Measurements from ENCODE around the gene SLC2A13. TPM values are rescaled to one million over a fixed set of nuclear protein-coding genes. Genes with fewer than 3 reads are reported as not detected.

SLC2A13 gene
- 10 to 100 TPM; 20.5 to 35.1 (median 21.9) TPM for total RNA-seq

DNA sequence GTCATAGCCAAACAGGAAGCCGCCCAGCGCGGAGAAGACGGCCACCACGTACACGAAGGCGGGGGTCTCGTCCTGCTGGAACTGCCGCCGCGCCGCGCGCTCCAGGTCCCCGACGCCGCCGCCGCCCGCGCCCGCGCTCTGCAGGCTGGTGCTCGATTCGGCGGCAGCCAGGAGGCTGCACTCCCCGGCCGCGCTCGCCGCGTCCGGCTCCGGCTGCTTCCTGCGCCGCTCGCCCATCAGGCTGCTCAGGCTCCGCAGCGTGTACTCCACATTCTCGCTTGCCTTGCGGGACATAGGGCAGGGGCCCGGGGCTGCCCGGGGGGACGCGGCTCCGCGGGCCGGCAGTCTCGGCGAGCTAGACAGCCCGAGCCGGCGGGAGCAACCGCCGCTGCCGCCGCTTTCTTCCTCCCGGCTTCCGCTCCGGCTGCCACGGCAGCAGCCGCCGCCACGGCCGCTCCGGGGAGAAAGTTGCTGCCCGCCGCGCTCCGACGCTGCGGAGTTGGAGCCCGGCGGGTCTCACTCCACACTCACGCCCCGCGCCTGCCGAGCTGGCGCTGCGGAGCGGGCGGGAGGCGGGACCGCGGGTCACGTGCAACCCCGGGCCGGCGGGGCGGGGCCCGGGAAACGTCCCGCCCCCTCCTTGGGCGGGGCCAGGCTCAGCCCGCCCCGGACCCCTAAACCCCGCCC, at the start of gene SLC2A13:
TSS of gene SLC2A13 (minus strand) at position 567 of the 687 bp plus-strand sequence. CDS start at position 294, 273 bp downstream.
- Histone ChIP-seq H3K9me3 (no peaks in the 10 kb centered on the region), H3K27me3 (no peaks in the 10 kb centered on the region), H3K36me3 (no peaks in the 10 kb centered on the region), H3K4me3 (peak within 1 kb of the TSS; percentile 76 to 100 (median 84)), H3K27ac (peak within 1 kb of the TSS; percentile 68 to 92 (median 90)), H3K4me1 (peaks cover 0 to 34% (median 20%) of the 10 kb centered on the region in 4 donors)
- 0% methylated on average over 9 to 34 of the region's 97 CpGs for WGBS, 2 donors
- peak; percentile 53 to 62 for DNase-seq (ENCODE audit: low spot score in 2 of 2)
- peak; percentile 87 to 91 for TF ChIP-seq POLR2A (IDR thresholded peaks at IDR 0.05)
- TF ChIP-seq, protein P1, sequence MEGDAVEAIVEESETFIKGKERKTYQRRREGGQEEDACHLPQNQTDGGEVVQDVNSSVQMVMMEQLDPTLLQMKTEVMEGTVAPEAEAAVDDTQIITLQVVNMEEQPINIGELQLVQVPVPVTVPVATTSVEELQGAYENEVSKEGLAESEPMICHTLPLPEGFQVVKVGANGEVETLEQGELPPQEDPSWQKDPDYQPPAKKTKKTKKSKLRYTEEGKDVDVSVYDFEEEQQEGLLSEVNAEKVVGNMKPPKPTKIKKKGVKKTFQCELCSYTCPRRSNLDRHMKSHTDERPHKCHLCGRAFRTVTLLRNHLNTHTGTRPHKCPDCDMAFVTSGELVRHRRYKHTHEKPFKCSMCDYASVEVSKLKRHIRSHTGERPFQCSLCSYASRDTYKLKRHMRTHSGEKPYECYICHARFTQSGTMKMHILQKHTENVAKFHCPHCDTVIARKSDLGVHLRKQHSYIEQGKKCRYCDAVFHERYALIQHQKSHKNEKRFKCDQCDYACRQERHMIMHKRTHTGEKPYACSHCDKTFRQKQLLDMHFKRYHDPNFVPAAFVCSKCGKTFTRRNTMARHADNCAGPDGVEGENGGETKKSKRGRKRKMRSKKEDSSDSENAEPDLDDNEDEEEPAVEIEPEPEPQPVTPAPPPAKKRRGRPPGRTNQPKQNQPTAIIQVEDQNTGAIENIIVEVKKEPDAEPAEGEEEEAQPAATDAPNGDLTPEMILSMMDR (IDR thresholded peaks at IDR 0.05) = peak in 2 of 5 experiments; percentile 25 to 31
- peak in 1 of 2 donors; percentile 73 for TF ChIP-seq EP300 (IDR thresholded peaks at IDR 0.05)

DNA sequence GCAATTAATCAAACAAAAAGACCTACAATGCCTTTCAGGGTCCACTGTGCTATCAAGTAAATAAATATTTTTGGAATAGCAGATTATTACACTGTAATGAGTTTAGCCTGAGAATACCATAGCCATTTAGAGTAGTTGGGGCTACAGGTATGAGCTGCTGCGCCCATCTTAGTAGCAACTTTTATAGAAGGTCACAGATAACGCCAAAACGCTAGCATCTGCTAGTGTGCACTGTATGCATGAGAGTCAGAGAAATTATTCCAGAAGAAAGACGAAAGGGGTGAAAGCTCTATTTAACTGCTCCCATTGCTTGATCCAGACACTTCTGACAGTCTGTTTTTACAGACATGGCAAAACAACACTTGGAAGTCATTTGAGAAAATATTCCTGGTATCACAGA, 48.5 kb upstream of the SLC2A13 start:
- Histone ChIP-seq H3K4me1 (peaks cover 0 to 13% (median 3%) of the 10 kb centered on the region in 4 donors), H3K27me3 (no peaks in the 10 kb centered on the region), H3K9me3 (no peaks in the 10 kb centered on the region), H3K36me3 (no peaks in the 10 kb centered on the region), H3K4me3 (no peak overlapping the region), H3K27ac (no peak overlapping the region)
- 84 to 89% methylated on average over 4 of the region's 4 CpGs for WGBS, 2 donors
- TF ChIP-seq EP300 (IDR thresholded peaks at IDR 0.05) (no peak), POLR2A (IDR thresholded peaks at IDR 0.05) (no peak)
- TF ChIP-seq, protein P1 (IDR thresholded peaks at IDR 0.05) = no peak
- no peak for DNase-seq (ENCODE audit: low spot score in 2 of 2)

DNA sequence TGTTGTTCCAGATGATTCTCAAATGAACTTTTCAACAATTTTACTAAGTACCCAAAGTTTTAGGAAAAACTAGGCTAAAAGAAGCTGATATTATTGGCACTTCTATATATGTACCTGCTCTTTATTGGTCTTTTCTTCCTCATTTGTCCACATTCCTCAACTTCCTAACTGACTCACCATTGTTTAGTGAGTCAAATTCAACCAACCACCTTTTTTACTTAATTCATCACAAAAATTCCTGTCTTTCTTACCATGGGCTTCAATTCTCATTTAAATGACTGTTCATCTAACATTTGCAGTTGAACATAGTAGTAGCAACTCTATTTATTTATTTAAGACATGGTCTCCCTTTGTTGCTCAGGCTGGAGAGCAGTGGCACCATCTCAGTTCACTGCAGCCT, 47.6 kb upstream of the SLC2A13 start:
- TF ChIP-seq, protein P1 (IDR thresholded peaks at IDR 0.05) = no peak
- TF ChIP-seq POLR2A (IDR thresholded peaks at IDR 0.05) = no peak
- TF ChIP-seq EP300 (IDR thresholded peaks at IDR 0.05) = no peak
- H3K27me3 ChIP-seq = no peaks in the 10 kb centered on the region
- peaks cover 0 to 10% (median 3%) of the 10 kb centered on the region in 4 donors for H3K4me1 ChIP-seq
- DNase-seq (ENCODE audit: low spot score in 2 of 2) = no peak
- no peak overlapping the region for H3K4me3 ChIP-seq
- H3K36me3 ChIP-seq = no peaks in the 10 kb centered on the region
- H3K27ac ChIP-seq = no peak overlapping the region
- H3K9me3 ChIP-seq = no peaks in the 10 kb centered on the region

DNA sequence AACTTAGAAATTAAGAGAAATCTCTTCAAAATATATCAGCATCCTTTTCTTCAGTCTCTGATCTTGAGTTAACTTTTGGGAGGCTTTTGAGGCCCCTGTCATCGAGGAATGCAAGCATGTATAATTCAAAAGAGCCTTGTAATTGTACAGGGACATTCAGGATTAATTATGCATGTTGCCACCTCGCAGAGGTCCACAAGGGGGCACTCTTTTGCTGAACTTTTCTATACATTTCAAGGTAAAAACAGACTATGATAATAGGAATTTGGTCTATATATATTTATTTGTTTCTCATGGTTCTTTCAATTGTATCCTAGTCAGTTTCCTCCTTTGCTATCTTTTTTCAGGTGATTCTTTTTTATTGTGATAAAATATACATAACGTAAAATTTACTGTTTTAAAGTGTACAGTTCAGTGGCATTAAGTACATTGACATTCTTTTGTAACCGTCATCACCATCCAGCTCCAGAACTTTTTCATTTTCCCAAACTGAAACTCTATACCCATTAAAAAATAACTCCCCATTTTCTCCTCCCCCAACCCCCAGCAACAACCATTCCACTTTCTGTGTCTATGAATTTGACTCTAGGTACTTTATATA, 47.0 kb upstream of the SLC2A13 start:
- Histone ChIP-seq H3K4me1 (peaks cover 0 to 4% (median under 1%) of the 10 kb centered on the region in 4 donors), H3K4me3 (no peak overlapping the region), H3K27ac (no peak overlapping the region), H3K9me3 (no peaks in the 10 kb centered on the region), H3K27me3 (no peaks in the 10 kb centered on the region), H3K36me3 (no peaks in the 10 kb centered on the region)
- TF ChIP-seq EP300 (IDR thresholded peaks at IDR 0.05) = no peak
- TF ChIP-seq, protein P1 (IDR thresholded peaks at IDR 0.05) = peak; percentile 63 to 86 (median 68)
- peak; percentile 39 to 64 for DNase-seq (ENCODE audit: low spot score in 2 of 2)
- 38 to 39% methylated on average over 4 of the region's 4 CpGs for WGBS, 2 donors

DNA sequence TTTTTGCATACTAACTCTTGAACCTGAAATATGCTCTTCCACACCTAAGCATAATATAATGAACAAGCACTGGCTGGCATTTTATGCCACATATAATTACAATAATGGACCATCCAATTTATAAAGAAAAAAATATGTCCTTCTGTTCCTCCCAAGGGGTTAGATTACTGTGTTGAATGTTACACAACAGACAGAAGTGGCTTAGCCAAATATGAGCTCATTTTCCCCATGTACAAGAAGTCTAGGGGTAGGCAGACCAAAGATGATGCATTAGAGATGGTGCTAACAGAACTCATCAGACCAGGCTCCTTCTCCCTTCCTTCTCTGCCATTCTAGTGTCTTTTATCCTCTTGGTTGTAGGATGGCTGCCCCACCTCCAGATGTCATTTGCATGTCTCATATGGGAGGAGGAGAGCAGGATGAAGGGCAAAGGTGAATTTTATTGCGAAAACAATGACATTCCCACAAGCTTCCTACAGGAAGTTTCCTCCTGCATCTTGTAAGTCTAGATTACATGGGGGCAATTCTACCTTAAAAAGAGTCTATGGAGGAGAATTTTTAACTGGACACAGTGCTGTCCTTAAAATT, 43.9 kb upstream of the SLC2A13 start:
- Histone ChIP-seq H3K27ac (no peak overlapping the region), H3K9me3 (no peaks in the 10 kb centered on the region), H3K36me3 (no peaks in the 10 kb centered on the region), H3K4me3 (no peak overlapping the region), H3K4me1 (peaks cover 0 to 6% (median 0%) of the 10 kb centered on the region in 4 donors), H3K27me3 (no peaks in the 10 kb centered on the region)
- no peak for DNase-seq (ENCODE audit: low spot score in 2 of 2)
- WGBS, 2 donors = 76 to 86% methylated on average over 1 of the region's 1 CpG
- TF ChIP-seq POLR2A (IDR thresholded peaks at IDR 0.05) = no peak
- TF ChIP-seq, protein P1 (IDR thresholded peaks at IDR 0.05) = no peak

Data from tibial nerve (tissue), 4 donors.